HG03175 (cell line): ENCODE results near the gene PCSK5.

ENCODE experiments used
- ATAC-seq: cut with Tn5 transposase; IDR thresholded peaks from one replicate; pipeline ENCODE4 v1.9.1; 2021; ENCODE audit warnings: mild to moderate bottlenecking, moderate library complexity; ENCODE audit not compliant: unreplicated experiment

The PCSK5 gene

DNA sequence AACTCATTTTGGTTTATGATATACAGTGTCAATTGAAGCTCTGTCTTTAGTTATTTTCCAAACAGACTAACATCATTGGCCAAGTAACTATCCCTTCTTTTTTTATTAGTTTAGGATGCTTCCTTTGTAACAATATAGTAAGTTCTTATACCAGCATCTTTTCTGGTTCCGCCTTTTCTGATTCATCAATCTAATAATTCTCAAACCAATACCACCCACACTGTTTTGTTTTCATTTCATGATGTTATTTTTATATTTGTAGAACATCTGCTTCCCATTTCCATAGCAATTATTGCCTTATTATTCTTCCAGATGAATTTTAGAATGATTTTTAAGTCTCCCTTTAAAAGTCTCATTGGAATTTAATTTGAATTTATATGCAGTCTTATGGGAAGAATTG lies 285.7 kb downstream of the PCSK5 start:
- no peak for ATAC-seq

DNA sequence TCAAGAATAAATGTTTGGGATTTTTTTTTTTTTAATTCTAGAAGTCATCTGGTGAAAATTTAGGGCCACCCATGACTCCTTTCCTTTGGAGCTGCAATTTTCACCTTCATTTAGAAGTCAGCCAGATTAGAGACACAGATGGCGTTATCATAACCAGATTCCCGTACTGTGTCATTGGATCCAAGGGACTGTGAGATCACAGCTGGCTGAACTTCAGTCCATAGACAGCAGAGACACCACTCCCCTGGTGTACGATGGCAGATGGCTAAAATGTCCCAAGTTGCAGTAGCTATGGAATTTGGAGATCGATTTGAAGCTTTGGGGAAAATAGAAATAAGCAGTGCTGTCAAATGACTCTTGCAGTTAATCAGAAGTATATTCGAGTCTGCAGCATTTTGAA lies 287.5 kb downstream of the PCSK5 start:
- no peak for ATAC-seq

DNA sequence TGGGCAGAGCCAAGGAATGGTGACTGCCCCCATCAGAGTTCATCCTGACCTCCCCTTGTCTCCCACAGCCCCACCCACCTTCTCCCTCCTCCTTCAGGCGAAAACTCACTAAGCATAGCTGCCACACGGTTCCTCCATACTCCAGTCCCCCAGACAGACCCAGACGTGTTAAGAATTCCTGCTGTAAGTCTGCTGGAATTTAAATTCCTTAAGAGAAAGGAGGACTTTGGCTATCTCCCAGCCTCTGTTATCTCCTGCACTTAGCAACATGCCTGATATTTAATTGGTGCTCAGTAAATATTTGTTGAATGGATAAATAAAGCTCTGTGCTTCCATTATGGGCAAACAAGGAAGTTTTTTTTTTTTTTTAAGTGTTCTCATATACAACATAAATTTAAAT lies 290.1 kb downstream of the PCSK5 start:
- ATAC-seq: no peak

DNA sequence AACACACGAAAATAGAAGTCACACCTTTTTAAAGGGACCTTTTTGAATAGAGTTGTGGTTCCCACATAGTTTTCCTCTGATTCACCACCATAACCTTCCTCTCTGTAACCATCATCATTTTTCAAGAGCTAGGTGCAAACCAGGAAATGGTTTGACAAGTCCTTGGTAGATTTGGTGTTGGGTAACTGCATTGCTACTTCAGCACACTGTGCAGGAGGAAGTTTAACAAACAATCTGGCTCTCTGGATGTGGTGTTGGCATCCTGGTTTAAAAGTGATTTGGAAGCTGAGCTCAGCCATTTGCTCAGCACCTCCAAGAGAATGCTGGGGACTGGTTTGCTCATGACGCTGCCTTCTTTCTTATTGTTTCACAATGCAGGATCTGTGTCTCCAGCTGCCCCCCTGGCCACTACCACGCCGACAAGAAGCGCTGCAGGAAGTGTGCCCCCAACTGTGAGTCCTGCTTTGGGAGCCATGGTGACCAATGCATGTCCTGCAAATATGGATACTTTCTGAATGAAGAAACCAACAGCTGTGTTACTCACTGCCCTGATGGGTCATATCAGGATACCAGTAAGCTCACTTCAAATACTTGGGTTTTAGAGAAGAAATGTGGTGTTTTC lies 290.7 kb downstream of the PCSK5 start:
- ATAC-seq: no peak

DNA sequence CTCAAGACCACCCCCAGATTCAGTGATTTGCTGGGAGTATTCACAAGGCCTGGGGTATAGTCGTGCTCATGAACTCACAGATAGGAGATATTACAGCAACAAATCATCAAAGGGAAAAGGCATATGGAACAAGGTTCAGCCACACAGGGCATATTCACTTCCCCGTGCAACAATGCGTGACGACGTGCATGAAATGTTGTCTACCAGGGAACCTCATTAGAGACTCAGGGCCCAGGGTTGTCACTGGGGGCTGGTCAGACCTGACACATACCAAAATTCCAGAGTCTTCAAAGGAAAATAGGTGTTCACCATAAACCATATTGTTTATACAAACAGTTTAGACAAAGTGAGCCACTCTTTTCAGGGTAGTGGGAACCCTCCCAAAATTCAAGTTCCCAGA lies 291.3 kb downstream of the PCSK5 start:
- no peak for ATAC-seq

DNA sequence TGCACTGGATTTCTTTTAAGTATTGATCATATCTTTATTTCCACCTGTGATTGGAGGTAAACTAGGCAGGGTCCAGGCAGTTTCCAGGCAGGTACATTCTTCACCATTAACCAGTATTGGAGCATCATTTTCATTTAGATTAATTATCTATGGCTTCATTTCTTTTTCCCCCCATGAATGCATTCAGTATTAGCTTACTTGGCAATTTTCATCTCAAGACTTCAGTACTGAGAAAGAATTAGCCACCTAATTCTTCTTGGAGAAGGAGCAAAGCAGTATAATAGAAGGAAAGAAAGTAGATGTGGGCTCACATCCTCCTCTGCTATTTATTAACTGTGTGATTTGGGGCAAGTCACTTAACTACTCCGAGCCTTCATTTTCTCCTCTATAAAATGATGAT lies 295.0 kb downstream of the PCSK5 start:
- no peak for ATAC-seq

DNA sequence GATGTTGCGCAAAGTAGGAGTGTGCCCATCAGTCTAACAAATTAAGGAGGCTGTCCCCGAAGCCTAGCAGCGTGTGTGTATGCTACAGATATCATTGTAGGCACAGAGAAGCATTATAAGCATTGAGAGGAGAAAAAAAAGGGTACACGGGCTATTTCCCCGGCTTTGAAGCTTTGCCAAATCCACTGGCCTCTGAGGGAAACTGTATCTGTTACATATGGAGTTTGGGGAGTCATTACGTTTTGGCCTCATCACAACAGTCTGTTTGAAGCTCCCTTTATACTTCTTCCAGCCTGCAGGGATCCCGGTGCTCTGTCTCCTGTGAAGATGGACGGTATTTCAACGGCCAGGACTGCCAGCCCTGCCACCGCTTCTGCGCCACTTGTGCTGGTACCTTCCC lies 297.8 kb downstream of the PCSK5 start:
- ATAC-seq: no peak

DNA sequence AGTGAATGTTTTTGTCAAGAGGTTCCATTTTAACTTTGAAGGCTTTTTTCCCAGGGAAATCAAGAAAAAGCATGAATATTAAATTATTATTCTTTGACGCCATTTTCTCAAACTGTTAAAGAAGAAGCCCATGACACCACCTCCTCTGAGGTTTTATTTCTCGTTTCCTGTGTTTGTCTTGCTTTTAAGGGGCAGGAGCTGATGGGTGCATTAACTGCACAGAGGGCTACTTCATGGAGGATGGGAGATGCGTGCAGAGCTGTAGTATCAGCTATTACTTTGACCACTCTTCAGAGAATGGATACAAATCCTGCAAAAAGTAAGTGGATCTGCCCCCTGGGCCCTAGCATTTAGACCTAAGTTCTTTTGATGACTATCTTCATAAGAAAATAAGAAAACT lies 298.4 kb downstream of the PCSK5 start:
- ATAC-seq: no peak

DNA sequence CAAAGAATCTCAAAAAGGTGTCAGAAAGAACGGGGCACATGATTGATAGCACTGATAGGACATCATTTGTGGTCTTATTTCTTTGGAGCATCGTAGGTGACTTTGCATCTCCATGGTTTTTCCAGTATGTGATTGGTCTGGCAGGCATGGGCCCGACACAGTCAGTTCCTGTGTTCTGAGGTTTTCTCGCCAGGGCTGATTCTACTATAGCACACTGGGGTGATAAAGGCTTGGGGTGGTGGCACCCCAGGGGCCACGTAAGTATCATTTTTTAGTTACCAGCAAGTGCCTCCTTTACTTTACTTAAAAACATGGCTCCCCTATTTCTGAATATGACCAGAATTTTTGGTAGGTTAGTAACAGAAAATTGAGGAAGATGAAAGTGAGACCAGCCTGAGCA lies 301.0 kb downstream of the PCSK5 start:
- ATAC-seq: no peak

DNA sequence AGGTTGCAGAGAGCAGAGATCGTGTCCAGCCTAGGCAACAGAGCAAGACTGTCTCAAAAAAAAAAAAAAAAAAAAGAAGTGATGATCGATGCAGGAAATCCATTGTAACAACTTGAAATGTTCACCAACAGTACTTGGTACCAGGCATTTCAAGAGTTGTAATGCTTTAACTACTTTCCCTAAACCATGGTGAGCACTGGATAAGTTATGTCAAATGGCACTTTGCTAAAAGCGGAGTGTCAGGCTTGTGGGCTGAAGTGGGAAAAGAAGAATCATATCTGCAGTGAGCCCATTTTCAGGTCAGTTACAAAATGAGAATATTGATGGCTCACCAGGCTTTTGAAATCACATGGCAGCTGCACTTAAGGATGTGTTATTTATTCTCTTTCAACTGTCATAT lies 301.5 kb downstream of the PCSK5 start:
- no peak for ATAC-seq

DNA sequence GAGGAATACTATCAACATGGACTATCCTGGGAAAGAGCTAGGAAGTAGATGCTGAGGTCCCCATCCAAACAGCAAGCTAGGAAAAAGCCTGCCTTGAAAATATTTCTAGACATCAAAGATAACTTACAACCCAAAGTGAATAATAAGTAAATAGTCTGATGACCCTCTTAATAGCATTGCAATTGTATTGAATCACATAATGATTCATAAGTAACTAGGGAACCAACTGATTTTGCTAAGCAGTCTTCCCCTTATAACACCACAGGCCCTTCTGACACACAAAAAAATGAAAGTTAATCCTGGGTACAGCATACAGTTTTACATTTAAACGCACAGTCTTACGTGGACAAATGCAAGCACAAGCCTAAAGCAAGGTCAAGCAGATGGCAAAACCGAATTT lies 304.4 kb downstream of the PCSK5 start:
- no peak for ATAC-seq

DNA sequence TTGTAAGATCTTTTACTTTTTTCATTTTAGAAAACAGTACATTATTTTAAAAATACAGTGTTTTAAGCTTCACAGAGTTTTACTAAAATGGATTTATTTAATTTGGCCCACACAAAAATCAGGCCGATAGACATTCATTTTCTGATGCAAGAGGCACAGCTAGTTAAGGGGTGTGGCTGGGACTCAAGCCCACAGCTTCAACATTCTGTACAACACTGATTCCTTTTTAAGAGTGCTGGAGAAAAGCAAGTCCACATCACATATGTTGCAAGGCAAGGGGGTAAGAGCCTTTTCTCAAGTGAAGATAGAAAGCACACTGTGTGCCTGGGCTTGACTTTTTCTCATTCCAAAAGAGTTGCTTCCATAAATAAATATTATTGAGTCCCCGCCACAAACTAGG lies 307.9 kb downstream of the PCSK5 start:
- ATAC-seq: no peak

DNA sequence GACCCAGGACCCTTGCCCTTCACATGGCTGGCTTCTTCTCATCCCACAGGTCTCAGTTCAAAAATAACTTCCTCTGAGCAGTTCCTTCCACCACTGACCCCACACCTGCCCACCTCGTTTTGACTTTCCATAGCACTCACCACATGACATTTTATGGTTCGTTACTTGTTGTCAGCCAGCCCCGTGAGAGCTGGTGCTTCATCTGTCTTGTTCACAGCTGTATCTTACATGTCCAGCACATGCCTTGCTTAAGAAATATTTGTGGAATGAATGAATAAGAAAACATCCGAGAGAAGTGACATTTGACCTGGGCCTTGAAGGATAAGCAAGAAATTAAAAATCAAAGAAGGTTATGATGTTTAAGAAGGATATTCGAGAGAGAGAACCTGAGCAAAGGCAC lies 309.8 kb downstream of the PCSK5 start:
- ATAC-seq: no peak

DNA sequence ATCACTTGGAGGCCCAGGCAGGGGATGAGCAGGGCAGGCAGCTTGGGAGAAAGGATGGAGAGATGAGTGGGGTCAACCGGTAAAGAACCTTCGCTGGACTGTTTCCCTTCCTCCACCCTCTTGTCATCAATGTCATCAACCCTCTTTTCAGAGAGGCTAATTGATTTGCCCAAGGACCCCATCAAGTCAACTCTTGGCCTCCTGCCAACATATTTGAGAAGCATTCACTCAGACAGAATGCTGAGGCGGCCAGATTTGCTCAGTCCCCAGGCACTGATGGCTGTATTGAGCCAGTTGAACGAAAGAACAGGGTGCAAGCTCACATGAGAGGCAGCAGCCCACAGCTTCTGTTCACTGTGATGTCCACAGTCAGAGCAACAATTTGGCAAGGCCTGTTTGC lies 310.3 kb downstream of the PCSK5 start:
- no peak for ATAC-seq

DNA sequence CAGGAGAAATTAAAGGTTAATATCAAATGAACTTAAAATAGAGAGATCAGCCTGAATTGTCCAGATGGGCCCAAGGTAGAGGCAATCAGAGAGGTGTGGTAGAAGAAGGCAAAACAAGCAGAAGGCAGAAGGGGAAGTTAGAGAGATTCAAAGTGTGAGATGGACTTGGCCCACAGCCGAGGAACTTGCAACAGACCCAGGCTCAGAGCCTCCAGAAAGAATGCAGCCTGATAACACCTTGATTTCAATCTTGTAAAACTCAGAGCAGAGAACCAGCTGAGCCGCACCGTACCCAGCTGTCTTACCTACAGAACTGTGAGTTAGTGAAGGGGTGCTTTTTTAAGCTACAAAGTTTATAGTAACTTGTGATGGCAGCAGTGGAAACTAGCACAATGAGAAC lies 312.9 kb downstream of the PCSK5 start:
- no peak for ATAC-seq

DNA sequence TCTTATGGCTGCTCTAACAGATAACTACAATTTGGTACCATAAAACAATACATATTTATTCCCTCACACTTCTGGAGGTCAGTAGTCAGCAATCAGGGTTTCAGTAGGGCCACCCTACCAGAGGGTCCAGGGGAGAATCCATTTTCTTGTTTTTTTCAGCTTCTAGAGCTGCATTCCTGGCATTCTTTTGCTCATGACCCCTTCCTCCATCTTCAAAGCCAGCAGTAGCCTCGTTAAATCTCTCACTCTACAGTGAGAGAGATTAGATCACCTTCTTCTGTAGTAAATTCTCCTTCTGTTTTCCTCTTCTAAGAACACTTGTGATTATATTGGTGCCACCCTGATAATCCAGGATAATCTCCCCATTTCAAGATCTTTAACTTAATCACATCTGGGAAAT lies 316.3 kb downstream of the PCSK5 start:
- no peak for ATAC-seq

DNA sequence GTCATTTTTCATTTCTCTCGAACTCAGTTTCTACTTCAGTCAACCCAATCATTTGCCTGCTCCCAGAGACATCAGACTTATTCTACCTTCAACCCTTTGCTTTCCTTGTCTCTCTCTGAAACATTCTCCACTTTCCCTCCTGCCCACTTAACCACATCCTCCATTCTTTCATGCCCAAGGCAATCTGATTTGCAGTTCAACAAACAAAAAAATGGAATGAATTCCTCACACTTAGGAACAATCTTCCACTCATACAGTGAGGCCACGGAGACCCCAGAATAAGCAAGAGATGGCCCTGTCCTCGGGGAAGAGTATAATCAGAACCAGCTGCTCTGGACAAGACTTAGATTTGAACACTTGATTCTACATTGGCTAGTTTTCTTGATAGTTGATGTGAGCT lies 323.3 kb downstream of the PCSK5 start:
- ATAC-seq: no peak

DNA sequence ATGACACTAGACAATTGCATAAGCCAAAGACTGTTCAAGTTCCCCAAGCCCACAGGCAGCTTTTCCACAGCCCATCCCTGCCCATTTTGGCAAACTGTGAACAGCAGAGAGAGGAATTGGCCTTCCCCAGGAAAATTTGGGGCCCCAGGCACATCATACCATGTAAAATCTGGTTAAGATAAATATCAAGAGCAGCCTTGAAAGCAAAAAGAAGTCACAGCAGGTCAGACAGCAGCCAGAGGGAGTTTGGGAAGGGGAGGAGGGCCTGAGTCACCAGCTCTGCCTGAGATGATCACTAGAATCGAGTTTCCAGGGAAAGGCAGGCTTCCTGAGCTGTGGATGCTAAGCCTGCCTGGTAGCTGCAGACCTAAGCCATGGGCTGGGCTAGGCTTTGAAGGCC lies 324.6 kb downstream of the PCSK5 start:
- ATAC-seq: no peak

DNA sequence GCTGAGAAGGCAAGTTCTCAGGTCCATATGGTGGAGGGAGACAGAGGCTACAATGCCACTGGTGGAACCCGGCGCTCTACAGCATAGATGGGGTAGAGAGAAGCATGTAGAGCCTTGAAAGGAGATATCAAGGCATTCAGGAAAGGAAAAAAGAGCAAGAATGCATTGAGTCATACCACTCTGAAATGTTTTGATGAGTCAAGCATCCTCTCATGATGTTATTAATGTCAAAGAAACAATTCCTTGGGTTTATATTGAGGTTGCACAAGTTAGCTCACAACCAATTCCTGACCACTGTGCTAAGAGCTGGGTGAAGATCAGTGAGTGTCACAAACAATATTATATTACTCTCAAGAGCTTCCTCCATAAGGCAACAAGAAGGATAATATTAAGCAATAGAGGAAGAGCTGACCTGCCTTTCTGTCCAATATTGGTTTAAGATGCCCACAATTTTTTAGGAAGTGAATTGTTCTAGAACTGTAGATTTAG lies 325.7 kb downstream of the PCSK5 start:
- no peak for ATAC-seq

DNA sequence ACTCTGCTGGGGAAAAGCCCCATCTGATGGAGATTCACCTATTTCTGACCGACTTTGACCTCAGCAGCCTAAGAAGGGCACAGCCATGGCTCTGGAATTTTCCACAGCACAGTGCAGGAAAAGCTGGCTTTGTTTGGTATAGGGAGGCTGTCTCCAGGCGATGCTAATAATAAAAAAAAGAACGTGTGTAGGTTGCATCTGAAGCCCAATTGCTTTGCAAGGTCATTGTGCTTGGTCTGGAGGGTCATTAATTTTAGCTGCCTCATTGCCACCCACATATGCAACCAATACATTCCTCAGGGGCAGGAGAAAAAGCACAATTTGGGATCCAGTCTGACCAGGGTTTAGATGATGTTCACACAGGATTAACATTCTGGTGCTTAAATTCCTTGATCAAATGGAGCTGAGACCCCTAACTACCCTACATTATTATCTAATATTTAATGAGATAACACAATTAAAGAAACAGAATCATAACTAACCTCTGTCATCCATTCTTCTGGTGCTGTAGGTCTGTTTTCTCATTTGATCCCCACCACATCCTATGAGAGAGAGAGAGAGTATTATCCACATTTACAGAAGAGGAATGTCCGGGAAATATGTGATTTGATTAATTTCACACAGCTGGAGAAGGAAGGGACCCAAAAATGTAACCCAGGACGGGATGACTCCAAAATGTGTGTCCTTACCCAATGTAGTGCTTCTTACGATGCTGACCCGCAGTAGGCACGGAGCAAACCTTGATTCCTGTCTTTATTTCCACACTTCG lies 327.8 kb downstream of the PCSK5 start:
- ATAC-seq: no peak

DNA sequence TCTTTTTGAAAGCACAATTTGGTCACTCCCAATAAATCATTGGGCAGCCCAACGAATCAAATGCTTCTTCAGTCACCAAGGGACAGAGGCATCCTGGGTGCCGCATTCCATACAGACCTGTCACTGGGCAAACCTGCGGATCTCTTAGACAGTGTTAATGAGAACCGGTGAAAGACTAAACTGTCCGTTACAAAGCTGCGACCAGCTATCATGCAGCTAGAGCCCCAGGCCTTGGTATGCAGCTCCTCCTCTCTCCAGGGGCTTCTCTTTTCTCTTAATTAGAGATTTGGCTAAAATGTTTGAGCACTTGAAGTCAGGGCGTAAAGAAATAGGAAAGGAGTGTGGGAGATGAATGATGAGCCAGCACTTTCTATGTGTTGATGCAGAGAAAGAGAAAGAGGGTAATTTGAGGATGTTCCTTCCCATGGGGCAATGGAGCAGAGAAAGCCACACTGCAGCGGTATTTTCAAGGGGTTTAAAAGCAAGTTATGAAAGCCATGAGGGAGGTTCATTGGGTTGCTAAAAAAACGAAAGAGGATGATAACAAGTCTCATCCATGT lies 328.5 kb downstream of the PCSK5 start:
- no peak for ATAC-seq

DNA sequence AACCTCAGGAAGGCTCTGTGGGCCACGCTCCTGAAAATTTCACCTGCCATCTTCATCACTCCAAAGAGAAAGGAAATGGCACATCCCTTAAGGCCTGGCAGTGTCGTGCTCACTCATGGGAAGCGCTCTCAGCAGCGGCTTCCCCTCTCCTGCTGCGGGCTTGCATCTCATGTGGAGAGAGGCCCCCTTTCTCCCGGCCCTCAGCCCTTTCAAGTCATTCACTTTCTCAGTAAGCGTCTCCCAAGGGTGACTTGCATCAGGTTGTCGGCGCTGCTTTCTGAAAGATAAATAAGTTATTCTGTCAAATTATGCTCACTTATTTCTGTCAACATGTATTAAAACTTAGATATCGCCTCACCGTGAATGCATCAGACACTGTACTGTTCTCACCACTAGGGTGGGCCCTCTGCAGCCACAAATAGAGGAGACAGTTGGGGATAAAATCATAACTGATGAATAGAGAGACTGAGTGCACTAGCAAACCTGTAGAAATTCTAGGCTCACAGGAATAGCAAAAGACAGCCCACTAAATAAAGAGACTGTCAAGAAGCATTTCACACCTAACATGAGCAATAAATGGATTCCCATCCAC lies 329.2 kb downstream of the PCSK5 start:
- no peak for ATAC-seq
